GM18519 (cell line): ENCODE data around the gene DCLK2.

Experiments used
- ATAC-seq: cut with Tn5 transposase; IDR thresholded peaks from one replicate; pipeline ENCODE4 v1.9.1; 2021; ENCODE audit warnings: mild to moderate bottlenecking, moderate library complexity; ENCODE audit not compliant: unreplicated experiment, low FRiP score

Gene DCLK2

DNA sequence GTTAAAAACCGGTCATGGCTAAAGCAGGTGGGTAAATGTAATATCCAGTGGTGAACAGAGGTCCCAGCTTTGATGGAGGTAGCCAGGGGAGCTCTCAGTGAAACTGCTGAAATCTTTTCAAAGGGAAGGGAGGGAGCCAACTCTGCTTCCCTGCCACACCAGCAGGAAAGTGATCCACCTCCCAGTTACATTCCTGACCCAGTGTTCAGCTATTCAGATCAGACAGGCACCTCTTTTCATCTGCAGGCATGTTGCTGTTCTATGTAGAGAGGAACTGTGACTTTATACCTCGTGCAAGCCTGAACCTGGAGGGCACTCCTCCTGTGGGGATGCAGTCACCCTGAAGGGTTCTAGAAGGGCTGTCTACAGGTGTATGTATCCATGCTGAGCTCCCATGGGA lies 37.6 kb downstream of the DCLK2 start:
- no peak for ATAC-seq

DNA sequence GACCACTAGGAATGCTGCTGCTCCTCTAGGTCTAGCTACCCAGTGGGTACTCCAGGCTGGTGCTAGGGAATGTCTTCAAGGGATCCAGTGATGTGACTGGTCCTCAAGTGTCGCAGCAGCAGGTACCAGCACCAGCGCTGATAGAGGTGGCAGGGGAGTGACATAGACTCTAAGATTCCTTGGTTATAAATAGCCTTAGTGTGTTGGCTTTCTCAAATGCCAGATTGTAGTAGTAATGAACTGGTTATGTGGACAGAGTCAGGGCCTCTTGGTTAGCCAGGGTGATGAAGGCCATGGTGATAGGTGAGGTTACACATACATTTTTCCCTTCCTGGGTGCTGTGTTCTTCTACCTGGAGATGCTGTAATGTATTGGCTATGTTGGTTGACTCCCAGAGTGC lies 38.3 kb downstream of the DCLK2 start:
- ATAC-seq = no peak

DNA sequence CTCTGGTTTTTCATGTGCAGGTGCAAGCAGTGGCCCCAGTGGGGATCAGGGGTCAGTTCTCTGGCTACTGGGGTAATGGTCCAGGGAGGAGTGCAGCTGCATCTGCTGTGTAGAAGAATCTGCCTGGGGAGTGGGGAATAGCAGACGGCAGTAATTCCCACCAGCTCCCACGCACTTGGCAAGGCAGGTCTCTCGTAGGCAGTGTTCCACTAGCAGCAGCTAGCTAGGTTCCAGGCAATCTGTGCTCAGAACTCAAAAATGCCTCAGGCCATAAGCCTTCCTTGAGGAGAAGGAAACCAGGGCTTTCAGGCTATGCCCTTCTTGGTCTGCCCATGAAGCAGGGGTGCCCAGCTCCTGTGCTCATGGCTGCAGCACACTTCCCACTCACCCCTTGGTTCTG lies 38.8 kb downstream of the DCLK2 start:
- no peak for ATAC-seq

DNA sequence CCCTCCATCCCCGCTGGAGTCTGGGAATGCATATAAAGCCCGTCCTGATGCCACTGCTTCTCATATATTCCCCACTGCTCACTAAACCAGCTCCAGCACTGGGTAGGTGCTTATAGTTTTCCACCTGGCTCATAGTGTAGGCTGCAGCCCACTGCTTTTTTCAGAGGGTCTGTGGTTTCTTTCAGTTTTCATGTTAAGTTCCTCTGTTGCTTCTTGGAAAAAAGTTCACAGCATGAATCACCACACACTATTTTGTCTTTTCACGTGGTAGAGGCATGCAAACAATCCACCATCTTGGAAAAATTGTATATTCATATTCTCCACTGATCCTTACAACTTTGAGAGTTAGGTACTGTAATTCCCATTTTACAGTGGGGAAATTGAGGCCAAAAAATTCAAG lies 39.4 kb downstream of the DCLK2 start:
- no peak for ATAC-seq

DNA sequence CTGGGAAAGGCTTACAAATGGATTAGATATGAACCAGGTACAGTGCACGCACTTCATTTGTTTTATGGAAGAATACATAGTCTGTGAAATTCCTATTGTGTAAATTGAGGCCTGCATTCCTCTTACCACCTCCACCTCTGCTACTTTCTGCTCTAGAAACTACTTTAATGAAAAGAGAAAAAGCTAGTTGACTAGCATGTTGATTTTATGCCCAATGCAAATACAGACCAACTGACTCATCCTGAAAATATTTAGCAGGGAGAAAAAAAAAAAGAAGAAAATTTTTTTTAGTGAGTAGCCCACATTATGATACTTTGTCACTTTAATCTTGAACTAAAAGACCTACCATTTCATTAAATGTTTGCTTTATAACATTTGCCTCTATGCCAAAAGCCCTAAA lies 41.2 kb downstream of the DCLK2 start:
- no peak for ATAC-seq

DNA sequence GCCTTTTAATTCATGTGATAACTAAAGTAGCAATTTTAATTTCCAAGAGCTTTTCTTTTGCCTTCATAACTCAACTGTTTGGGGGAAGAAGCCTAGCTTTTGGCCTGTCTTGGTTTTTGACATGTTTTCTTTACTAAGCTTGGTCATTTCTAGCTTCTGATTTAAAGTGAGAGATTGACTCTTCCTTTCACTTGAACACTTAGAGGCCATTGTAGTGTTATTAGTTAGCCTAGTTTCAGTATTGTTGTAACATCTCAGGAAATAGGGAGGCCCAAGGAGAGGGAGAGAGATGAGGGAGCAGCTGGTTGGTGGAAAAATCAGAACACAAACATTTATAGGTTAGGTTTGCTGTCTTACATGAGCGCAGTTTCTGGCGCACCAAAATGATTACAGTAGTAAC lies 44.8 kb downstream of the DCLK2 start:
- ATAC-seq = no peak

DNA sequence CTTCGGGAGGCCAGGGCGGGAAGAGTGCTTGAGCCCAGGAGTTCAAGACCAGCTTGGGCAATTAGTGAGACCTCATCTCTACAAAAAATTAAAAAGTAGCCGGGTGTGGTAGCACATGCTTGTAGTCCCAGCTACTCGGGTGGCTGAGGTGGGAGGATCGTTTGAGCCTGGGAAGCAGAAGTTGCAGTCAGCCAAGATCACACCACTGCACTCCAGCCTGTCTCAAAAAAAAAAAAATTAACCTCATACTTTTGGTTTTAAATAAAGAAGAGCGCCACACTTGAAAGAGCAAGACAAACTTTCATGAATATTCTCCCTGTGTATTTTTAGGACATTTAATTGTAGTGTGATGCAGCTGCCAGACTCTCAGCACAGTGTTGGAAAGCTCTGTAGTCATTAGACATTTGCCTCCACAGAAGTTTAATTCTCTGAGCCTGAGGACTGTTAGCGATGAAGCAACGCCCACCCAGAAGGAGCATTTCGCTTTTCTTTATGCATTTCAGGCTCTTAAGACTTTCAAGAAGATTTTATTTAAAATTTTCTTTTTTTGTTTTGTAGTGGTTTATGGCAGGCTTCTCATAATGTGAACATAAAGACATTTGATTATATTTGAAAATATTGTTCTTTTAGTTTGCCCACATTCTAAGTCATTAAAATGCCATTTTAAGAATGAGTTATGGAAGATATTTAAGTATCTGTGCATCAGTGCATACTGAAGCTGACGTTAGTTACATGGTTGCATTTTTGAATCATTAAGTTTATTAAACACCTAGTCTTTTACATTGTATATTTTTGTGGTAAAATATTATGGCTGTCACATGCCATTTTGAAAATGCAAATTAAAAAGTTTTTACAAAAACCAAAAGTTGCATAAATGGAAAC lies 45.8 kb downstream of the DCLK2 start:
- ATAC-seq = no peak

DNA sequence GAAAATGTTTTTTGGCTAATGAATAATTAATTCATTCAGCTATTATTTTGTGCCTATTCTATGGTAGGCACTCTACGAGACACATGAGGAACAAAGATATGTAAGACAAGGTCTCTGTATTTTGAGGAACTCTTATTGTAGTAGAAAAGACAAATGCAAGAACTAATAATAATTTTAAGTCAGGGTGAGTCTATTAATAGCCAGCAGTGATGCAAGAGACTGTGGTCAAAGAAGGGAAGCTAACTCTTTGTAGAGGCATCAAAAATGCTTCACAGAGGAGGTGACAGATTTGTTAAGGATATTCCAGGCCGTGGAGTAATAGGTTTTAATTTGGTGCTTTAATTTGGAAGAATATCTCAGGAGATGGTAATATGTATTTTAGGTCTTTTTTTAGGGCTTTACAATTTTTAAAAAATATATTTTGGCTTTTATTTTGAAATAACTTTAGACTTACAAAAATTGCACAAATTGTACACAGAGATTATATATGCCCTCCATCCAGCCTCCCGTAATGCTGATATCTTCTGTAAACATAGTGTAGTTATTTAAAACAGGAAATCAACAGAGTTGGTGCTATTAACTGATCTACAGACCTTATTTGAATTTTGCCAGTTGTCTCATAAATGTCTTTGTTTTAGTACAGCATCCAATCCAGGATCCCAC lies 48.1 kb downstream of the DCLK2 start:
- peak; percentile 55 for ATAC-seq

DNA sequence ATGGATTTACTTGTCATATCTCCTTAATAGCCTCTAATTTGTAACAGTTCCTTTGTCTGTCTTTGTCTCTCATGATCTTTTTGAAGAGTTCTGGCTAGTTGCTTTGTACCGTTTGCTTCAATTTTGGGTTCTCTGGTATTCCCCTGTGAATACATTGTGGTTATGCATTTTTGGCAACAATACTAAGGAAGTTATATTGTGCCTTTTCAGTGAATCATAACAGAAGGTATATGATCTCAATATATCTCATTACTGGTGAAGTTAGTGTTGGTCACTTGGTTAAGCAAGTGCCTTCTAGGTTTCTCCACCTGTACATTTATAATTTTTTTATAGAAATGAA lies 48.6 kb downstream of the DCLK2 start:
- peak; percentile 82 for ATAC-seq

DNA sequence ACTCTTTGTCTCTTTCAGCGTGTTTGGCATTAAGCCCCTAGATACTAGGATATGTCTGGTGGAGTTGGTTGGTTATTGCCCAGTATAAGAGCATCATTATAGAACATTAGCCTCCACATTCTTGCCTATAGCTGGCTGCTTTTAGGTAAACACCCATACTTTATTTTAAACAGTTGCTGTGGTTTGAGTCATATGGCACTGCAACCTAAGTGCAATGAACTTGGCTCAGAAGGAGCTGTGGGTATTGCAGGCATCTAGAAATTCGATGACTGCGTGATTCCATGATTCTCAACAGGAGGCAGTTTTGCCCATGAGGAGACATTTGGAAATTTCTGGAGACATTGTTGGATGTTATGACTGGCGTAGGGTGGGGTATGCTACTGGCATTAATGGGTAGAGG lies 49.5 kb downstream of the DCLK2 start:
- ATAC-seq = no peak

DNA sequence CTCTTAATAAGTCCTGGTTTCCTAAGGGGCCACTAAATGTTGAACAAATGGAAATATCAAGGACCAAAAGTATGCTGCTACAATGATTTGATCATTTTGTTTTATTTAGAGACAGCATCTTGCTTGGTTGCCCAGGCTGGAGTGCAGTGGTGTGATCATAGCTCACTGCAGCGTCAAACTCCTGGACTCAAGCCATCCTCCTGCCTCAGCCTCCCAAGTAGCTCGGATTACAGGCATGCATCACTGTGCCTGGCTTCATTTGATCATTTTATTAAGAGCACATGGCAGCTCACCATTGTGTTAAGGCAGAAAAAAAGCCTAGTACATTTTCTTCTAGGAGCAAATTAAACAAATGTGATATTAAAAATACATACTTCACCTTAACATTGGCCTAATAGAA lies 52.7 kb downstream of the DCLK2 start:
- no peak for ATAC-seq

DNA sequence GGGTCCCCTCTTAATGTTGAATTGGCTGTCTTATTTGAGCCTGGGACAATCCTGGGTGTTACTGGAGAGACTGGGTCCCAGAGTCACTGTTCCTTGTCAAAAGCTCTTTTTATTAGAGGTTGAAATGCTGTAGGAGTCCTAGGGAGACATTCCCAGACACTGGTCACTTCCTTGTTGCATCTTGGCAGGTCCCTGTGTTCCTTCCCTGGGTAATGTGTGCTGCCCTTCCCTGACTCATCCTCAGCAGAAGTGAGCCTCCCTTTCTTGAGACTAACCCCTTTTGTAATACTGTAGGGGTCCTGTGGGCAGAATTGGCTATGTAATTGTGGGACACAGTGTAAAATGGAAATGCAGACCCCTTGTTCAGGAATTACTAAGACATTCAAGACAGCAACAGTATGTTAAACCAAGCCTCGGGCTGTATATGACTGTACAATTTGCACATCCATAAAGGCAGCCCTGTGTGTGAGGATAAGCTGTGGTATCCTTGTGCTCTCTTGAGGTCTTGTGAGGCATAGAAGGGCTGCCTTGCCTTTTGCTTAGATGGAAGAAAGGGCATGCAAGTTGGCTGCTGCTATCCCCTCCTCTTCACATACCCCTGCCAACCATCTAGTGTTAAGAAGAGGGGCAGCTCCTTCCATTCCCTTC lies 53.5 kb downstream of the DCLK2 start:
- ATAC-seq = no peak

DNA sequence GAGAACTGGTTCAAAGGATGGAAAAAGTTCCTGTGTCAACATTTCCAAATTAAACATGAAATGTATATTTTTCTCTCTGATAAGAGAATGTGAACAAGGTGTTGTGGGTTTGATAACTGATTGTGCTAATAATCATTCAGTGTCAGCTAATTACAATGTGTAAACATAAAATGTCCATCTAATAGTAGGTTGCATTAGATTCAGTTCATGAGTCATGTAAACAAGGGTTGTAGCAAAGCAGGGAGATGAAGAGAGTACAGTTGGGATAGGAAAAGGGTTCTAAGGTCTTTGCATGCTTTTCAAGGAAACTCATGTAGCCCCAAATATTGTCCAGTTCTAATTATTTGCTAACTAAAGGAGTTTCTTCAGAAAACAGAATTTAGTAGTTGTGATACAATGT lies 55.4 kb downstream of the DCLK2 start:
- ATAC-seq = no peak

DNA sequence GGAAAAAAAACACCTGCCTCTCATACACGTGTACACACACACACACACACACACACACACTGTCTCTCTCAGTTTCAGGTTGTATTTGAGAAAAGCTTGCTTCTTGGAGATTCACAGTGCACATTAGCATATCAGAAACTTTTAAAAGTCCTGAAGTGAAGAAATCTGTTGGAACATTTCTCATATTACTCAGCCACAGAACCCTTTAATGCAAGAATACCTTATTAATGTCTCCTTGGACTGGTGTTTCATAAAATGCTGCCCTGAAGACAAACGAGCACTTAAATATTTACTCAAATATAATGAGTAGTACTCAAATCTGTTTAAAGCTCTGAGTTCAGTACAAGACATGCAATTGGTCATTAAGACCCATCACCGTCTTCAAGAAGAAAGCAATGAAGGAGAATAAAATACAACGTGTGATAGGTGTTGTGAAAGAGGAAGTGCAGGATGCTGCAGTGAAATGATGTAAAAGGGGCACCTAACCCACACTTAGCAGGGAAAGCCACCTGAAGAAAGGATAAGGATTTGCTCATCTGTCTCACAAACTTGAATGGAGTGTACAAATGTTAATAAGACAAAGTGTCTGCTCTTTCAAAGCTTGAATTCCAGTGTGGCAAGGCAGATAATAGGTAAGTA lies 57.0 kb downstream of the DCLK2 start:
- no peak for ATAC-seq

DNA sequence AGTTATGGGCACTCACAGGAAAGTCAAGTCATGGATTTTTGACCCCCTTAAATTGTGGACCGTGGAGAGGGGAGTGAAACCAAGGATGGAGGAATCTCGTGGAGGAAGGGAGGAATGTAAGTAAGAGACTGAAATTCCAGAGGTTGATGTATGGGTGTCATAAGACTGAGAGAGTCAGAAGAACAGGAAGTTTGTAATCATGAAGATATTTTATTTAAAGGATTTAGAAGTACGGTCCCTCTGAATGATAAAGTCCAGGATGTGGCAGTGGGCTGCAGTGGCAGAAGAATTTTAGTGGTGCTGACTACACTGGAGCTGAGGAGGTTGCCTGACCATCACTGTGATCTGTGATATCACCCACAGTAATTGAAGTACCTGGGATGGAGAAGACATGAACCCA lies 57.8 kb downstream of the DCLK2 start:
- ATAC-seq = no peak

DNA sequence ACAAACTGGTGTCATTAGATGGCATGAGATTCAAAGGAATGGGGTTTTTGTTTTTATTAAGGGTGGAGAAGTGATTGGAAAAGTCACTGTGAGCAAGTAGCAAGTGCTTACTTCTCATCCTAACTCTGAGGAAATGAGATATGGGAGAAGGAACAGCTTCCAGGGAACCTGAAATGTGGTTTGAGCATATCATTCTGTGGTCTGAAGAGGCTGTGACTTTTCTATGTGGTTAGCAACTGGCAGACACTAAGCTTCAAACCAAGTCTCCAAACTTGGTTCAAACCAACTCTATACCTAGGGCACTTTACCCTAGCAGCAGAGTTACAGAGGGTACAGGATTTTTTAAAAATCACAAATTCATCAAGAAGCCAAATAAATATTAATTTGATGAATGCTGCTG lies 58.2 kb downstream of the DCLK2 start:
- no peak for ATAC-seq

DNA sequence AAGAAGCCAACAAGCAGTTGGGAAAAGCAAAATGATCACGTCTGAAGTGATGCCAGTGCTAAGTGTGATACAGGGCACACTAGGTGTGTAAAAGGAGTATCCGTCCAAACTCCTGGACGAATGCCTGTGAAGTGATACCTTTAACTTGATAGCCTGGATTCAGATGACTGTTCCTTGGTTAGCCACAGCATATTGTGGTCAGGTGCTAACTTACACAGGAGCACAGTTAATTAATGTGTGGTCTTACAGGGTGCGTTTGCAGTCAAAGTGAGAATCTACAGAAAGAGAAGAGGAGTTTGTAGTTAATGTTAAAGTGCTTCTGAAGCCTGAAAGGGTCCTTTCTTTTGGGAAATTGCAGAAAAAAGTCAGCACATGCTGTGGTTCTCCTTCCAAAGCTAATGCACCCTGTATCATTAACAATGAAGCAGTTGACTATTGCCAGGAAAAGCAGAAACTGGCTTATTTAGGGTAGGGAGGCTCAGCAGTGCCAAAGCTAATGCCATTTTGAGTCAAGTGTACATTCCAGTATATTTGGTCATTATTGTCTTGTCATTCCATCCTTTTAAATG lies 61.1 kb downstream of the DCLK2 start:
- no peak for ATAC-seq

DNA sequence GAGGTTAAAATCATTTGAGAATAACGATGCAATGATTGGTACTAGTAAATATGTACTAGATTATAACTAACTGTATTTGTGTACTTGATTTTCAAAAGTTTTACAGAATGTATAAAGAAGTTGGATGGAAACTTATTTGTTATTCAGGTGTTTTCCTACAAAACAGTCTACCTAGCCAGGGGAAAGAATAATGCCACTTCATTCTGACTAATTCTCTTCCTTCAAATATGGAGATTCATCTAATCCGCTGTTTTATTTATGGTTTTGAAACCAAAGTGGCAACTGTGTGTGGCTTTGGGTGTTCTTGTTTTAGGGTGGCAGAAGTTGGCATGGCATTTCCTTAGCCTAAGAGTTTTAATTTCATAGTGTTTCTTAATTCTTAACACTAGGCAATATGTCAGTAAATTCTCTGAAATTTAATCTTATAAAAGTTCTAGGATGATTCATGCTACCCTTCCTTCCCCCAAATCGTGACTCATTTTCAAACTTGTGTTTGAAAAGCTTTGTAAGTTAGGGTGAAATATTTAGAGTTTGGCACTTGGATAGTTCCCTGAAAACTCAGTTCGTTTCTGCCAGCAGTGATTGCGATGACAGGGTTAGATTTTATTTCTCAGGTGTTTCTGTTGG lies 62.6 kb downstream of the DCLK2 start:
- no peak for ATAC-seq

DNA sequence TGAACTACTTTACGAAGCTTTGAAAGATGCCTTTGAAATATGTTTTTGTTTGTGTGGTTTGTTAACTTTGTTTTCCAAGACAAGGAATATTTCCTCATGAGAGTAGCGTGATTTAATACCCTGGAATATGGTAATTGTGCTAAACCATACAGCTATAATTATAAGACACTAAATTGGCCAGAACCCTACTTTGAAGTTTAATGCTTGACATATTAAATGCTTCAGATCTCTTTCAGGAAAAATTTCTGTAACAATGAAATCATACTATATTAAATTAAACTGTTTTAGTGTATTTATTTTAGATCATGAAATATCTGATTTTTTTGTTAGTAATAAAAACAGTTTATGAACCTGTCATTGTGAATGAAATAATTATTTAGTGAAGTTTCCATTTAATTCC lies 63.5 kb downstream of the DCLK2 start:
- ATAC-seq = no peak

DNA sequence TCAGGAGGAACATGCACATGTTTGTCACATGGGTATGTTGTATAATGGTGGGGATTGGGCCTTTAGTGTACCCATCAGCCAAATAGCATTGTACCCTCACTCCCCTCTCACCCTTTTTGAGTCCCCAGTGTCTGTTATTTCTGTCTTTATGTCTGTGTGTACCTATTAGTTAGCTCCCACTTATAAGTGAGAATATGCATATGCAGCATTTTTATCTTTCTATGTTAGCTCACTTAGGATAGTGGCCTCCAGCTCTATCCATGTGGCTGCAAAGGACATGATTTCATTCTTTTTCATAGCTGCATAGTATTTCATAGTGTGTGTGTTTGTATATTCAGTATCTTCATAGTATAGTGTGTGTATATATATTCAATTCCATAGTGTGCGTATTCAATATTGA lies 64.6 kb downstream of the DCLK2 start:
- no peak for ATAC-seq
